IMR-90 (cell line): ENCODE data around the gene FKBP6. TPM values are rescaled to one million over a fixed set of nuclear protein-coding genes. Genes with fewer than 3 reads are reported as not detected.

Source experiments
- ATAC-seq: fragments of 200-7000 bp; cut with Tn5 transposase; 2 replicates; pipeline ENCODE4 v1.9.1; 2020; ENCODE audit warnings: low read depth, mild to moderate bottlenecking, moderate library complexity
- BruUV-seq: library from RNA; stranded (reverse); fragments of 400-500 nt; replicated peaks from 2 replicates; lab custom pipeline; 2021; lab: Mats Ljungman, UMichigan
- CTCF ChIA-PET: fragments of 300-600 bp; formaldehyde crosslinking; extraction: SDS; loops from one replicate; lab custom pipeline; 2021; ENCODE audit warnings: antibody characterized with exemption; lab: Yijun Ruan, JAX
- POLR2A ChIA-PET: fragments of 300-600 bp; sonication (Branson Sonifier 250); formaldehyde crosslinking; loops from one replicate; lab custom pipeline; 2022; ENCODE audit warnings: antibody characterized with exemption; ENCODE audit not compliant: unreplicated experiment; lab: Charles Lee
- DNase-seq: peaks from one replicate; pipeline ENCODE4 v3.0.0; 2013
- H2AFZ ChIP-seq: replicated peaks from 2 replicates; pipeline ENCODE3; 2013; ENCODE audit warnings: low read length, mild to moderate bottlenecking; ENCODE audit not compliant: poor library complexity
- H2AK5ac ChIP-seq: 2 replicates; pipeline ENCODE4 v1.6.1; 2013; ENCODE audit warnings: low read depth, low read length, inconsistent platforms
- H2AK9ac ChIP-seq: replicated peaks from 2 replicates; pipeline ENCODE3; 2013; ENCODE audit warnings: mild to moderate bottlenecking, low read depth, low read length, moderate library complexity; ENCODE audit not compliant: poor library complexity
- H2BK120ac ChIP-seq: 2 replicates; pipeline ENCODE4 v1.6.1; 2013; ENCODE audit warnings: low read depth, low read length, inconsistent platforms
- H2BK15ac ChIP-seq: 3 replicates; pipeline ENCODE4 v1.6.1; 2013; ENCODE audit warnings: low read depth, low read length, inconsistent platforms
- H2BK20ac ChIP-seq: 2 replicates; pipeline ENCODE4 v1.6.1; 2013; ENCODE audit warnings: low read depth, mild to moderate bottlenecking, inconsistent platforms, low read length, moderate library complexity
- H2BK5ac ChIP-seq: 2 replicates; pipeline ENCODE4 v1.6.1; 2013; ENCODE audit warnings: mild to moderate bottlenecking, low read depth, low read length, inconsistent platforms; ENCODE audit not compliant: poor library complexity, severe bottlenecking
- H3K14ac ChIP-seq: replicated peaks from 2 replicates; pipeline ENCODE4 v1.6.1; 2013; ENCODE audit warnings: low read depth, low read length, inconsistent platforms
- H3K18ac ChIP-seq: 2 replicates; pipeline ENCODE4 v1.6.1; 2013; ENCODE audit warnings: low read depth, low read length, control low read depth
- H3K23ac ChIP-seq: 2 replicates; pipeline ENCODE4 v1.6.1; 2013; ENCODE audit warnings: low read depth, low read length, inconsistent platforms
- H3K27ac ChIP-seq: 2 replicates; pipeline ENCODE4 v1.5.1; 2013; ENCODE audit warnings: mild to moderate bottlenecking, control low read depth, low read length; ENCODE audit not compliant: insufficient read depth
- H3K27me3 ChIP-seq: 2 replicates; pipeline ENCODE4 v1.6.1; 2013; ENCODE audit warnings: low read length; ENCODE audit not compliant: control insufficient read depth, insufficient read depth
- H3K36me3 ChIP-seq: 2 replicates; pipeline ENCODE4 v1.6.1; 2013; ENCODE audit warnings: low read length, mixed read lengths; ENCODE audit not compliant: control insufficient read depth, insufficient read depth
- H3K4ac ChIP-seq: 2 replicates; pipeline ENCODE4 v1.6.1; 2013; ENCODE audit warnings: low read depth, low read length, inconsistent platforms
- H3K4me1 ChIP-seq: 2 replicates; pipeline ENCODE4 v1.6.1; 2013; ENCODE audit warnings: low read length, mixed read lengths; ENCODE audit not compliant: control insufficient read depth, insufficient read depth
- H3K4me2 ChIP-seq: 2 replicates; pipeline ENCODE4 v1.6.1; 2013; ENCODE audit warnings: low read depth, mild to moderate bottlenecking, control low read depth, low read length, moderate library complexity
- H3K4me3 ChIP-seq: 2 replicates; pipeline ENCODE4 v1.5.1; 2013; ENCODE audit warnings: low read depth, mild to moderate bottlenecking, control low read depth, low read length, moderate library complexity; ENCODE audit not compliant: insufficient read depth
- H3K56ac ChIP-seq: 2 replicates; pipeline ENCODE4 v1.6.1; 2013; ENCODE audit warnings: low read length, inconsistent platforms; ENCODE audit not compliant: insufficient read depth; ENCODE audit errors: extremely low read depth
- H3K79me1 ChIP-seq, 2 experiments: 2 replicates each; pipeline ENCODE4 v1.6.1; 2013; ENCODE audit warnings: low read length in 2 of 2, inconsistent platforms in 1 of 2, low read depth in 1 of 2
- H3K9ac ChIP-seq: 2 replicates; pipeline ENCODE4 v1.6.1; 2013; ENCODE audit warnings: low read depth, low read length, control low read depth
- H3K9me1 ChIP-seq: 2 replicates; pipeline ENCODE4 v1.6.1; 2013; ENCODE audit warnings: low read length, inconsistent platforms; ENCODE audit not compliant: insufficient read depth
- H3K9me3 ChIP-seq: 2 replicates; pipeline ENCODE4 v1.6.1; 2013; ENCODE audit warnings: low read length; ENCODE audit not compliant: control insufficient read depth, insufficient read depth
- H4K20me1 ChIP-seq: 2 replicates; pipeline ENCODE4 v1.6.1; 2013; ENCODE audit warnings: low read length, inconsistent platforms; ENCODE audit not compliant: insufficient read depth
- H4K5ac ChIP-seq: 2 replicates; pipeline ENCODE4 v1.6.1; 2013; ENCODE audit warnings: mild to moderate bottlenecking, low read depth, low read length, control low read depth
- H4K8ac ChIP-seq, 2 experiments: 2 replicates each; pipeline ENCODE4 v1.6.1; 2013; ENCODE audit warnings: low read depth in 2 of 2, low read length in 2 of 2, control low read depth in 1 of 2, inconsistent platforms in 1 of 2
- H4K91ac ChIP-seq: 2 replicates; pipeline ENCODE4 v1.6.1; 2013; ENCODE audit warnings: low read depth, low read length, inconsistent platforms; ENCODE audit not compliant: insufficient read depth
- CEBPB ChIP-seq: IDR thresholded peaks from 2 replicates; pipeline ENCODE4 v1.6.1; 2012; ENCODE audit warnings: low read depth, low read length, improper control_type of control experiment
- CHD1 ChIP-seq: IDR thresholded peaks from 2 replicates; pipeline ENCODE4 v1.6.1; 2012; ENCODE audit warnings: low read depth, low read length, improper control_type of control experiment
- FOS ChIP-seq: fragments of 150-350 bp; IDR thresholded peaks from 2 replicates; pipeline ENCODE4 v1.6.1; 2016; ENCODE audit warnings: low read depth, low read length
- MAFK ChIP-seq: IDR thresholded peaks from 2 replicates; pipeline ENCODE4 v1.6.1; 2012; ENCODE audit warnings: low read depth, low read length, improper control_type of control experiment
- MXI1 ChIP-seq: IDR thresholded peaks from 2 replicates; pipeline ENCODE4 v1.6.1; 2012; ENCODE audit warnings: low read depth, mild to moderate bottlenecking, low read length, moderate library complexity, borderline replicate concordance
- NFE2L2 ChIP-seq: fragments of 150-350 bp; IDR thresholded peaks from 2 replicates; pipeline ENCODE4 v1.6.1; 2016; ENCODE audit warnings: low read depth, mild to moderate bottlenecking, low read length
- POLR2A ChIP-seq: IDR thresholded peaks from 2 replicates; pipeline ENCODE4 v1.6.1; 2012; ENCODE audit warnings: mild to moderate bottlenecking, low read depth, low read length
- RAD21 ChIP-seq: IDR thresholded peaks from 2 replicates; pipeline ENCODE4 v1.6.1; 2012; ENCODE audit warnings: low read length, improper control_type of control experiment
- RCOR1 ChIP-seq: IDR thresholded peaks from 2 replicates; pipeline ENCODE4 v1.6.1; 2012; ENCODE audit warnings: mild to moderate bottlenecking, low read length, improper control_type of control experiment; ENCODE audit not compliant: insufficient replicate concordance
- WGBS, 2 experiments: methylation state at CpG; one replicate each; pipeline versions ENCODE4 v1.1.5 to v1.1.7; 2013; ENCODE audit warnings: missing lambda C conversion rate in 2 of 2; ENCODE audit not compliant: insufficient read length in 1 of 2; ENCODE audit errors: extremely low coverage in 2 of 2; 5-methylcytosine and 5-hydroxymethylcytosine counted together
- dilution Hi-C: fragments of 300-500 bp; cut with HindIII; formaldehyde crosslinking; loops from one replicate; pipeline ENCODE4 v1.14.3; 2018; ENCODE audit warnings: low sequenced_read_pairs; ENCODE audit not compliant: unreplicated experiment
- in situ Hi-C: fragments of 300-500 bp; cut with MboI; formaldehyde crosslinking; loops from 3 replicates; pipeline ENCODE4 v1.14.3; 2019; ENCODE audit warnings: low sequenced_read_pairs, inconsistent platforms, mixed read lengths
- intact Hi-C: fragments of 100-400 bp; cut with micrococcal nuclease; formaldehyde crosslinking; loops from 2 replicates; pipeline ENCODE4 v1.10.0; 2022
- polyA plus RNA-seq, 3 experiments: library from polyadenylated mRNA; depleted of rRNA; stranded (reverse); fragments of >200 nt; gene quantifications; 2 replicates each; pipeline ENCODE4 v1.2.3, GENCODE V29; 2012; ENCODE audit warnings: low replicate concordance in 1 of 3
- total RNA-seq: library from RNA; depleted of rRNA; stranded (reverse); fragments of >200 nt; gene quantifications from 2 replicates; pipeline ENCODE4 v1.2.3, GENCODE V29; 2012
- TF ChIP-seq, protein P1 (sequence below): conservative IDR thresholded peaks from 2 replicates; pipeline ENCODE4 v1.5.1; 2012; ENCODE audit warnings: mild to moderate bottlenecking, low read depth, low read length, improper control_type of control experiment
- TF ChIP-seq, protein P2 (sequence below): fragments of 150-350 bp; IDR thresholded peaks from 2 replicates; pipeline ENCODE4 v1.6.1; 2017; ENCODE audit warnings: mild to moderate bottlenecking, antibody characterized with exemption, low read length, low read depth
- TF ChIP-seq, protein P3 (sequence below): fragments of 150-350 bp; IDR thresholded peaks from 2 replicates; pipeline ENCODE4 v1.6.1; 2016; ENCODE audit warnings: low read depth, mild to moderate bottlenecking, low read length, moderate library complexity, borderline replicate concordance

FKBP6 gene
- total and polyA plus RNA-seq, 2 of the 4 experiments (the other 2 are of a cell fraction), result not detected

DNA sequence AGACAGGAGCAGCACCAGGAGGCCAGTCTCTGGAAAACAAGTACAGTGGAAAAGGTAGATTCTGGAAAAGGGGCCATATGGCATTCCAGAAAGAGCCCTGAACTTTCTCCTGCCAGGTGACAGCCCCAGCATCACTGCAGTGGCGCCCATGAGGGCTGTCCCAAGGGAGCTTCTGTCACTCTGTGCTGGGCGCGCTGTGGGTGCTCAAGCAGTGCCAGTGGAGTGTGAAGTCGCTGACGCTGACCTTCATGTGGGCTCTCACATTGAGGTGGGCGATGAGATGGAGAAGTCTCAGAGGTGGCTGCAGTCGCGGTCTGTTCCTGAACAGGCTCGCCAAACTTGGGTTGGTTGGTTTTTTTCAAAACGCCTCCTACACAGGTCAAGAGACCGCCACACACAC, 38.2 kb downstream of the FKBP6 start:
- Histone ChIP-seq H3K4ac (no peak overlapping the region), H2AFZ (no peak overlapping the region), H4K8ac (no peak overlapping the region), H4K5ac (no peak overlapping the region), H3K27ac (no peak overlapping the region), H3K14ac (no peak overlapping the region), H2BK5ac (no peak overlapping the region), H3K9ac (no peak overlapping the region), H2AK5ac (no peak overlapping the region), H3K4me1 (no peaks in the 10 kb centered on the region), H2BK120ac (no peak overlapping the region), H3K9me1 (no peaks in the 10 kb centered on the region), H3K4me2 (no peak overlapping the region), H3K56ac (no peak overlapping the region), H3K79me1 (no peaks in the 10 kb centered on the region), H2AK9ac (no peak overlapping the region), H3K4me3 (no peak overlapping the region), H2BK20ac (no peak overlapping the region), H3K27me3 (peaks cover 14% of the 10 kb centered on the region), H4K91ac (no peak overlapping the region), H3K36me3 (no peaks in the 10 kb centered on the region), H3K9me3 (no peaks in the 10 kb centered on the region), H4K20me1 (no peaks in the 10 kb centered on the region), H3K23ac (no peak overlapping the region), H2BK15ac (no peak overlapping the region), H3K18ac (no peak overlapping the region)
- no peak for ATAC-seq
- DNase-seq, result no peak
- dilution Hi-C loops (no loop called here), intact Hi-C loops (no loop called here), in situ Hi-C loops (no loop called here)
- WGBS, 2 experiments, result 100% methylated on average over 2 of the region's 11 CpGs; no CpG with 5 or more reads in 1 of the 2 experiments
- POLR2A ChIA-PET, result no interaction called here
- CTCF ChIA-PET, result no interaction called here
- no TSS peak for BruUV-seq
- TF ChIP-seq MAFK, result no peak
- TF ChIP-seq RCOR1, result no peak
- TF ChIP-seq, protein P1, sequence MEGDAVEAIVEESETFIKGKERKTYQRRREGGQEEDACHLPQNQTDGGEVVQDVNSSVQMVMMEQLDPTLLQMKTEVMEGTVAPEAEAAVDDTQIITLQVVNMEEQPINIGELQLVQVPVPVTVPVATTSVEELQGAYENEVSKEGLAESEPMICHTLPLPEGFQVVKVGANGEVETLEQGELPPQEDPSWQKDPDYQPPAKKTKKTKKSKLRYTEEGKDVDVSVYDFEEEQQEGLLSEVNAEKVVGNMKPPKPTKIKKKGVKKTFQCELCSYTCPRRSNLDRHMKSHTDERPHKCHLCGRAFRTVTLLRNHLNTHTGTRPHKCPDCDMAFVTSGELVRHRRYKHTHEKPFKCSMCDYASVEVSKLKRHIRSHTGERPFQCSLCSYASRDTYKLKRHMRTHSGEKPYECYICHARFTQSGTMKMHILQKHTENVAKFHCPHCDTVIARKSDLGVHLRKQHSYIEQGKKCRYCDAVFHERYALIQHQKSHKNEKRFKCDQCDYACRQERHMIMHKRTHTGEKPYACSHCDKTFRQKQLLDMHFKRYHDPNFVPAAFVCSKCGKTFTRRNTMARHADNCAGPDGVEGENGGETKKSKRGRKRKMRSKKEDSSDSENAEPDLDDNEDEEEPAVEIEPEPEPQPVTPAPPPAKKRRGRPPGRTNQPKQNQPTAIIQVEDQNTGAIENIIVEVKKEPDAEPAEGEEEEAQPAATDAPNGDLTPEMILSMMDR, result no peak
- no peak for TF ChIP-seq NFE2L2
- no peak for TF ChIP-seq CEBPB
- TF ChIP-seq FOS, result no peak
- TF ChIP-seq MXI1, result no peak
- TF ChIP-seq RAD21, result no peak
- TF ChIP-seq CHD1, result no peak
- TF ChIP-seq POLR2A, result no peak
- TF ChIP-seq, protein P2, sequence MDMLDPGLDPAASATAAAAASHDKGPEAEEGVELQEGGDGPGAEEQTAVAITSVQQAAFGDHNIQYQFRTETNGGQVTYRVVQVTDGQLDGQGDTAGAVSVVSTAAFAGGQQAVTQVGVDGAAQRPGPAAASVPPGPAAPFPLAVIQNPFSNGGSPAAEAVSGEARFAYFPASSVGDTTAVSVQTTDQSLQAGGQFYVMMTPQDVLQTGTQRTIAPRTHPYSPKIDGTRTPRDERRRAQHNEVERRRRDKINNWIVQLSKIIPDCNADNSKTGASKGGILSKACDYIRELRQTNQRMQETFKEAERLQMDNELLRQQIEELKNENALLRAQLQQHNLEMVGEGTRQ, result no peak
- TF ChIP-seq, protein P3, sequence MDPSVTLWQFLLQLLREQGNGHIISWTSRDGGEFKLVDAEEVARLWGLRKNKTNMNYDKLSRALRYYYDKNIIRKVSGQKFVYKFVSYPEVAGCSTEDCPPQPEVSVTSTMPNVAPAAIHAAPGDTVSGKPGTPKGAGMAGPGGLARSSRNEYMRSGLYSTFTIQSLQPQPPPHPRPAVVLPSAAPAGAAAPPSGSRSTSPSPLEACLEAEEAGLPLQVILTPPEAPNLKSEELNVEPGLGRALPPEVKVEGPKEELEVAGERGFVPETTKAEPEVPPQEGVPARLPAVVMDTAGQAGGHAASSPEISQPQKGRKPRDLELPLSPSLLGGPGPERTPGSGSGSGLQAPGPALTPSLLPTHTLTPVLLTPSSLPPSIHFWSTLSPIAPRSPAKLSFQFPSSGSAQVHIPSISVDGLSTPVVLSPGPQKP, result no peak
